ENCODE results near the gene FAM221B.

FAM221B gene

GRCh38 chr9:35776018-35776417 is 52.5 kb downstream of the FAM221B start:
- no peak for TF ChIP-seq POLR2AphosphoS5 (IDR thresholded peaks at IDR 0.05; ENCODE audit: low read depth, low read length)
- no peak for TF ChIP-seq TAF1 (IDR thresholded peaks at IDR 0.05; ENCODE audit: borderline replicate concordance, low read depth, low read length)
- TF ChIP-seq POLR2A (IDR thresholded peaks at IDR 0.05; ENCODE audit: low read depth, low read length), result no peak
- DNase-seq (ENCODE audit: insufficient read length), result no peak
- FAIRE-seq, result no peak

- no peak for TF ChIP-seq POLR2AphosphoS5 (IDR thresholded peaks at IDR 0.05; ENCODE audit: low read depth, low read length)
- no peak for TF ChIP-seq TAF1 (IDR thresholded peaks at IDR 0.05; ENCODE audit: borderline replicate concordance, low read depth, low read length)
- TF ChIP-seq POLR2A (IDR thresholded peaks at IDR 0.05; ENCODE audit: low read depth, low read length), result no peak
- FAIRE-seq, result no peak
- no peak for DNase-seq (ENCODE audit: insufficient read length)
These were observed 53.5 kb downstream of the FAM221B start for GRCh38 chr9:35774907-35775635.

- TF ChIP-seq TAF1 (IDR thresholded peaks at IDR 0.05; ENCODE audit: borderline replicate concordance, low read depth, low read length) (no peak), POLR2AphosphoS5 (IDR thresholded peaks at IDR 0.05; ENCODE audit: low read depth, low read length) (no peak), POLR2A (IDR thresholded peaks at IDR 0.05; ENCODE audit: low read depth, low read length) (no peak)
- FAIRE-seq (no peak), DNase-seq (ENCODE audit: insufficient read length) (no peak)
These were observed 56.6 kb downstream of the FAM221B start for GRCh38 chr9:35771943-35772342.

GRCh38 chr9:35771534-35771933 is 57.0 kb downstream of the FAM221B start:
- no peak for DNase-seq (ENCODE audit: insufficient read length)
- no peak for TF ChIP-seq TAF1 (IDR thresholded peaks at IDR 0.05; ENCODE audit: borderline replicate concordance, low read depth, low read length)
- no peak for TF ChIP-seq POLR2A (IDR thresholded peaks at IDR 0.05; ENCODE audit: low read depth, low read length)
- no peak for TF ChIP-seq POLR2AphosphoS5 (IDR thresholded peaks at IDR 0.05; ENCODE audit: low read depth, low read length)
- FAIRE-seq, result no peak

- TF ChIP-seq POLR2AphosphoS5 (IDR thresholded peaks at IDR 0.05; ENCODE audit: low read depth, low read length), result no peak
- TF ChIP-seq POLR2A (IDR thresholded peaks at IDR 0.05; ENCODE audit: low read depth, low read length), result no peak
- no peak for TF ChIP-seq TAF1 (IDR thresholded peaks at IDR 0.05; ENCODE audit: borderline replicate concordance, low read depth, low read length)
- FAIRE-seq, result no peak
- DNase-seq (ENCODE audit: insufficient read length), result no peak
These were observed 57.5 kb downstream of the FAM221B start for GRCh38 chr9:35771075-35771433.

- no peak for FAIRE-seq
- no peak for DNase-seq (ENCODE audit: insufficient read length)
- TF ChIP-seq TAF1 (IDR thresholded peaks at IDR 0.05; ENCODE audit: borderline replicate concordance, low read depth, low read length) (no peak), POLR2AphosphoS5 (IDR thresholded peaks at IDR 0.05; ENCODE audit: low read depth, low read length) (no peak)
These were observed 58.8 kb downstream of the FAM221B start for GRCh38 chr9:35769763-35770162.

GRCh38 chr9:35767458-35767857 is 61.1 kb downstream of the FAM221B start:
- FAIRE-seq (no peak), DNase-seq (ENCODE audit: insufficient read length) (no peak)

GRCh38 chr9:35766997-35767396 is 61.5 kb downstream of the FAM221B start:
- no peak for TF ChIP-seq POLR2A (IDR thresholded peaks at IDR 0.05; ENCODE audit: low read depth, low read length)
- no peak for TF ChIP-seq TAF1 (IDR thresholded peaks at IDR 0.05; ENCODE audit: borderline replicate concordance, low read depth, low read length)
- TF ChIP-seq POLR2AphosphoS5 (IDR thresholded peaks at IDR 0.05; ENCODE audit: low read depth, low read length), result no peak
- DNase-seq (ENCODE audit: insufficient read length) (no peak), FAIRE-seq (no peak)

More at GRCh38 chr9:35767458-35767857, 61.1 kb downstream of the FAM221B start:
- TF ChIP-seq POLR2A (IDR thresholded peaks at IDR 0.05; ENCODE audit: low read depth, low read length), result no peak
- TF ChIP-seq TAF1 (IDR thresholded peaks at IDR 0.05; ENCODE audit: borderline replicate concordance, low read depth, low read length), result no peak
- TF ChIP-seq POLR2AphosphoS5 (IDR thresholded peaks at IDR 0.05; ENCODE audit: low read depth, low read length), result no peak

Data from GM12892 (cell line).